ENCODE measurements around the gene RAB18.
"Not testable (repeated sequence)": the region's sequence is repeated elsewhere in the genome, so short reads cannot be mapped to it uniquely, and the experiment has no call there.

DNA sequence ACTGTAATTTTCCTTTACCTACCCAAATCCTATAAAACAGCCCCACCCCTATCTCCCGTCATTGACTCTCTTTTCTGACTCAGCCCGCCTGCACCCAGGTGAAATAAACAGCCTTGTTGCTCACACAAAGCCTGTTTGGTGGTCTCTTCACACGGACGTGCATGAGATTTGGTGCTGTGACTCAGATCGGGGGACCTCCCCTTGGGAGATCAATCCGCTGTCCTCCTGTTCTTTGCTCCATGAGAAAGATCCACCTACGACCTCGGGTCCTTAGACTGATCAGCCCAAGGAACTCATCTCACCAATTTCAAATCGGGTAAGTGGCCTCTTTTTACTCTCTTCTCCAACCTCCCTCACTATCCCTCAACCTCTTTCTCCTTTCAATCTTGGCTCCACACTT lies 38.5 kb upstream of the RAB18 start:
- TF ChIP-seq, protein P1, sequence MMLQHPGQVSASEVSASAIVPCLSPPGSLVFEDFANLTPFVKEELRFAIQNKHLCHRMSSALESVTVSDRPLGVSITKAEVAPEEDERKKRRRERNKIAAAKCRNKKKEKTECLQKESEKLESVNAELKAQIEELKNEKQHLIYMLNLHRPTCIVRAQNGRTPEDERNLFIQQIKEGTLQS (IDR thresholded peaks at IDR 0.05; ENCODE audit: insufficient read depth, low read depth, low read length), result not testable (repeated sequence)
- TF ChIP-seq SUZ12 (IDR thresholded peaks at IDR 0.05; ENCODE audit: low read length); POLR2A (IDR thresholded peaks at IDR 0.05; ENCODE audit: control extremely low read depth in 1 of 2, low read depth in 2 of 2, low read length in 2 of 2); JUND (IDR thresholded peaks at IDR 0.05; ENCODE audit: low read length); BCL11A (IDR thresholded peaks at IDR 0.05; ENCODE audit: low read depth in 2 of 2, low read length in 2 of 2); RAD21 (IDR thresholded peaks at IDR 0.05 in 1 of 2, conservative IDR thresholded peaks at IDR 0.05 in 1 of 2; ENCODE audit: low read depth in 2 of 2, low read length in 2 of 2); JUN (IDR thresholded peaks at IDR 0.05; ENCODE audit: low read depth, low read length); EZH2 (IDR thresholded peaks at IDR 0.05; ENCODE audit: low read depth, low read length, severe bottlenecking); HDAC2 (IDR thresholded peaks at IDR 0.05; ENCODE audit: borderline replicate concordance in 1 of 2, low read depth in 2 of 2, low read length in 2 of 2); SIX5 (IDR thresholded peaks at IDR 0.05; ENCODE audit: low read depth, low read length); CHD2 (IDR thresholded peaks at IDR 0.05; ENCODE audit: low read length): not testable (repeated sequence)
- TF ChIP-seq, protein P2, sequence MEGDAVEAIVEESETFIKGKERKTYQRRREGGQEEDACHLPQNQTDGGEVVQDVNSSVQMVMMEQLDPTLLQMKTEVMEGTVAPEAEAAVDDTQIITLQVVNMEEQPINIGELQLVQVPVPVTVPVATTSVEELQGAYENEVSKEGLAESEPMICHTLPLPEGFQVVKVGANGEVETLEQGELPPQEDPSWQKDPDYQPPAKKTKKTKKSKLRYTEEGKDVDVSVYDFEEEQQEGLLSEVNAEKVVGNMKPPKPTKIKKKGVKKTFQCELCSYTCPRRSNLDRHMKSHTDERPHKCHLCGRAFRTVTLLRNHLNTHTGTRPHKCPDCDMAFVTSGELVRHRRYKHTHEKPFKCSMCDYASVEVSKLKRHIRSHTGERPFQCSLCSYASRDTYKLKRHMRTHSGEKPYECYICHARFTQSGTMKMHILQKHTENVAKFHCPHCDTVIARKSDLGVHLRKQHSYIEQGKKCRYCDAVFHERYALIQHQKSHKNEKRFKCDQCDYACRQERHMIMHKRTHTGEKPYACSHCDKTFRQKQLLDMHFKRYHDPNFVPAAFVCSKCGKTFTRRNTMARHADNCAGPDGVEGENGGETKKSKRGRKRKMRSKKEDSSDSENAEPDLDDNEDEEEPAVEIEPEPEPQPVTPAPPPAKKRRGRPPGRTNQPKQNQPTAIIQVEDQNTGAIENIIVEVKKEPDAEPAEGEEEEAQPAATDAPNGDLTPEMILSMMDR (IDR thresholded peaks at IDR 0.05; ENCODE audit: control extremely low read depth in 1 of 3, insufficient read depth in 1 of 3, low read depth in 1 of 3, low read length in 3 of 3), result not testable (repeated sequence)
- TF ChIP-seq, protein P3, sequence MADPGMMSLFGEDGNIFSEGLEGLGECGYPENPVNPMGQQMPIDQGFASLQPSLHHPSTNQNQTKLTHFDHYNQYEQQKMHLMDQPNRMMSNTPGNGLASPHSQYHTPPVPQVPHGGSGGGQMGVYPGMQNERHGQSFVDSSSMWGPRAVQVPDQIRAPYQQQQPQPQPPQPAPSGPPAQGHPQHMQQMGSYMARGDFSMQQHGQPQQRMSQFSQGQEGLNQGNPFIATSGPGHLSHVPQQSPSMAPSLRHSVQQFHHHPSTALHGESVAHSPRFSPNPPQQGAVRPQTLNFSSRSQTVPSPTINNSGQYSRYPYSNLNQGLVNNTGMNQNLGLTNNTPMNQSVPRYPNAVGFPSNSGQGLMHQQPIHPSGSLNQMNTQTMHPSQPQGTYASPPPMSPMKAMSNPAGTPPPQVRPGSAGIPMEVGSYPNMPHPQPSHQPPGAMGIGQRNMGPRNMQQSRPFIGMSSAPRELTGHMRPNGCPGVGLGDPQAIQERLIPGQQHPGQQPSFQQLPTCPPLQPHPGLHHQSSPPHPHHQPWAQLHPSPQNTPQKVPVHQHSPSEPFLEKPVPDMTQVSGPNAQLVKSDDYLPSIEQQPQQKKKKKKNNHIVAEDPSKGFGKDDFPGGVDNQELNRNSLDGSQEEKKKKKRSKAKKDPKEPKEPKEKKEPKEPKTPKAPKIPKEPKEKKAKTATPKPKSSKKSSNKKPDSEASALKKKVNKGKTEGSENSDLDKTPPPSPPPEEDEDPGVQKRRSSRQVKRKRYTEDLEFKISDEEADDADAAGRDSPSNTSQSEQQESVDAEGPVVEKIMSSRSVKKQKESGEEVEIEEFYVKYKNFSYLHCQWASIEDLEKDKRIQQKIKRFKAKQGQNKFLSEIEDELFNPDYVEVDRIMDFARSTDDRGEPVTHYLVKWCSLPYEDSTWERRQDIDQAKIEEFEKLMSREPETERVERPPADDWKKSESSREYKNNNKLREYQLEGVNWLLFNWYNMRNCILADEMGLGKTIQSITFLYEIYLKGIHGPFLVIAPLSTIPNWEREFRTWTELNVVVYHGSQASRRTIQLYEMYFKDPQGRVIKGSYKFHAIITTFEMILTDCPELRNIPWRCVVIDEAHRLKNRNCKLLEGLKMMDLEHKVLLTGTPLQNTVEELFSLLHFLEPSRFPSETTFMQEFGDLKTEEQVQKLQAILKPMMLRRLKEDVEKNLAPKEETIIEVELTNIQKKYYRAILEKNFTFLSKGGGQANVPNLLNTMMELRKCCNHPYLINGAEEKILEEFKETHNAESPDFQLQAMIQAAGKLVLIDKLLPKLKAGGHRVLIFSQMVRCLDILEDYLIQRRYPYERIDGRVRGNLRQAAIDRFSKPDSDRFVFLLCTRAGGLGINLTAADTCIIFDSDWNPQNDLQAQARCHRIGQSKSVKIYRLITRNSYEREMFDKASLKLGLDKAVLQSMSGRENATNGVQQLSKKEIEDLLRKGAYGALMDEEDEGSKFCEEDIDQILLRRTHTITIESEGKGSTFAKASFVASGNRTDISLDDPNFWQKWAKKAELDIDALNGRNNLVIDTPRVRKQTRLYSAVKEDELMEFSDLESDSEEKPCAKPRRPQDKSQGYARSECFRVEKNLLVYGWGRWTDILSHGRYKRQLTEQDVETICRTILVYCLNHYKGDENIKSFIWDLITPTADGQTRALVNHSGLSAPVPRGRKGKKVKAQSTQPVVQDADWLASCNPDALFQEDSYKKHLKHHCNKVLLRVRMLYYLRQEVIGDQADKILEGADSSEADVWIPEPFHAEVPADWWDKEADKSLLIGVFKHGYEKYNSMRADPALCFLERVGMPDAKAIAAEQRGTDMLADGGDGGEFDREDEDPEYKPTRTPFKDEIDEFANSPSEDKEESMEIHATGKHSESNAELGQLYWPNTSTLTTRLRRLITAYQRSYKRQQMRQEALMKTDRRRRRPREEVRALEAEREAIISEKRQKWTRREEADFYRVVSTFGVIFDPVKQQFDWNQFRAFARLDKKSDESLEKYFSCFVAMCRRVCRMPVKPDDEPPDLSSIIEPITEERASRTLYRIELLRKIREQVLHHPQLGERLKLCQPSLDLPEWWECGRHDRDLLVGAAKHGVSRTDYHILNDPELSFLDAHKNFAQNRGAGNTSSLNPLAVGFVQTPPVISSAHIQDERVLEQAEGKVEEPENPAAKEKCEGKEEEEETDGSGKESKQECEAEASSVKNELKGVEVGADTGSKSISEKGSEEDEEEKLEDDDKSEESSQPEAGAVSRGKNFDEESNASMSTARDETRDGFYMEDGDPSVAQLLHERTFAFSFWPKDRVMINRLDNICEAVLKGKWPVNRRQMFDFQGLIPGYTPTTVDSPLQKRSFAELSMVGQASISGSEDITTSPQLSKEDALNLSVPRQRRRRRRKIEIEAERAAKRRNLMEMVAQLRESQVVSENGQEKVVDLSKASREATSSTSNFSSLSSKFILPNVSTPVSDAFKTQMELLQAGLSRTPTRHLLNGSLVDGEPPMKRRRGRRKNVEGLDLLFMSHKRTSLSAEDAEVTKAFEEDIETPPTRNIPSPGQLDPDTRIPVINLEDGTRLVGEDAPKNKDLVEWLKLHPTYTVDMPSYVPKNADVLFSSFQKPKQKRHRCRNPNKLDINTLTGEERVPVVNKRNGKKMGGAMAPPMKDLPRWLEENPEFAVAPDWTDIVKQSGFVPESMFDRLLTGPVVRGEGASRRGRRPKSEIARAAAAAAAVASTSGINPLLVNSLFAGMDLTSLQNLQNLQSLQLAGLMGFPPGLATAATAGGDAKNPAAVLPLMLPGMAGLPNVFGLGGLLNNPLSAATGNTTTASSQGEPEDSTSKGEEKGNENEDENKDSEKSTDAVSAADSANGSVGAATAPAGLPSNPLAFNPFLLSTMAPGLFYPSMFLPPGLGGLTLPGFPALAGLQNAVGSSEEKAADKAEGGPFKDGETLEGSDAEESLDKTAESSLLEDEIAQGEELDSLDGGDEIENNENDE (IDR thresholded peaks at IDR 0.05; ENCODE audit: insufficient replicate concordance, low read length), result not testable (repeated sequence)
